OCI-LY1 (cell line): ENCODE measurements around the gene TBL1Y.
"Not testable (repeated sequence)": the region's sequence is repeated elsewhere in the genome, so short reads cannot be mapped to it uniquely, and the experiment has no call there.

Source experiments
- CTCF ChIP-seq: fragments of 200-600 bp; sonication (generic), shearing (Covaris generic); IDR thresholded peaks from 2 replicates; pipeline ENCODE4 v1.5.1; 2017; ENCODE audit warnings: mild to moderate bottlenecking, antibody characterized with exemption, low read length, moderate library complexity, mixed read lengths
- EZH2 ChIP-seq: fragments of 200-600 bp; sonication (generic), shearing (Covaris generic); IDR thresholded peaks from 2 replicates; pipeline ENCODE4 v1.8.0; 2017; ENCODE audit warnings: borderline replicate concordance, mixed run types, mild to moderate bottlenecking, antibody characterized with exemption, low read length, moderate library complexity, mixed read lengths

GRCh38 chrY:7080548-7080947, 170.1 kb downstream of the TBL1Y start:
- TF ChIP-seq EZH2, CTCF: not testable (repeated sequence)
